SK-N-SH (cell line): Measurements from ENCODE around the gene ADAM29. TPM values are rescaled to one million over a fixed set of nuclear protein-coding genes. Genes with fewer than 3 reads are reported as not detected.

Experiments
- CTCF ChIA-PET: fragments of 300-600, 350-600 bp; formaldehyde crosslinking; extraction: SDS; loops from one replicate; lab custom pipeline; 2021; lab: Yijun Ruan, JAX
- POLR2A ChIA-PET: fragments of 350-600 bp; sonication (Branson Sonifier 250); formaldehyde crosslinking; extraction: SDS; loops from one replicate; lab custom pipeline; 2020; ENCODE audit warnings: antibody characterized with exemption, inconsistent platforms; lab: Yijun Ruan, JAX
- DNase-seq: peaks from one replicate; pipeline ENCODE4 v3.0.0; 2012
- H2AFZ ChIP-seq: fragments of 200-600 bp; sonication (generic); 2 replicates; pipeline ENCODE4 v1.8.1; 2016; ENCODE audit warnings: antibody characterized with exemption, mild to moderate bottlenecking, low read depth
- H3F3A ChIP-seq: fragments of 200-600 bp; sonication (generic); replicated peaks from 2 replicates; pipeline ENCODE3; 2016; ENCODE audit warnings: antibody characterized with exemption, mild to moderate bottlenecking; ENCODE audit not compliant: insufficient read depth
- H3K27ac ChIP-seq, 2 experiments: fragments of 200-500 bp in 1 of 2; fragments of 200-600 bp in 1 of 2; sonication (Bioruptor generic) in 1 of 2; sonication (generic), shearing (Covaris generic) in 1 of 2; 2 replicates each; pipeline versions ENCODE4 v1.5.1 to v1.6.1; 2014 to 2016; ENCODE audit warnings: low read depth in 2 of 2, inconsistent platforms in 1 of 2, low read length in 1 of 2, mild to moderate bottlenecking in 1 of 2, mixed read lengths in 1 of 2
- H3K27me3 ChIP-seq: fragments of 200-600 bp; sonication (generic), shearing (Covaris generic); 2 replicates; pipeline ENCODE4 v1.6.1; 2016; ENCODE audit warnings: mixed run types; ENCODE audit not compliant: insufficient read depth
- H3K36me3 ChIP-seq, 2 experiments: fragments of 200-500 bp in 1 of 2; fragments of 200-600 bp in 1 of 2; sonication (Bioruptor generic) in 1 of 2; sonication (generic) in 1 of 2; replicated peaks in 1 of 2; 2 replicates each; pipeline versions ENCODE3 to v1.5.1; 2014 to 2016; ENCODE audit warnings: low read length in 1 of 2, mild to moderate bottlenecking in 1 of 2; ENCODE audit not compliant: insufficient read depth in 2 of 2, control insufficient read depth in 1 of 2
- H3K4me1 ChIP-seq, 2 experiments: fragments of 200-500 bp in 1 of 2; fragments of 200-600 bp in 1 of 2; sonication (Bioruptor generic) in 1 of 2; sonication (generic), shearing (Covaris generic) in 1 of 2; 2 replicates each; pipeline versions ENCODE4 v1.5.1 to v1.6.1; 2014 to 2016; ENCODE audit warnings: low read depth in 1 of 2, low read length in 1 of 2, mixed run types in 1 of 2; ENCODE audit not compliant: insufficient read depth in 2 of 2, control insufficient read depth in 1 of 2
- H3K4me2 ChIP-seq: fragments of 200-600 bp; sonication (generic), shearing (Covaris generic); 2 replicates; pipeline ENCODE4 v1.6.1; 2017; ENCODE audit warnings: mixed run types
- H3K4me3 ChIP-seq, 2 experiments: fragments of 200-500 bp in 1 of 2; fragments of 200-600 bp in 1 of 2; sonication (Bioruptor generic) in 1 of 2; sonication (generic), shearing (Covaris generic) in 1 of 2; 2 replicates each; pipeline versions ENCODE4 v1.5.1 to v1.8.1; 2014 to 2016; ENCODE audit warnings: low read depth in 2 of 2, inconsistent platforms in 1 of 2, low read length in 1 of 2, mild to moderate bottlenecking in 1 of 2, mixed read lengths in 1 of 2, moderate library complexity in 1 of 2
- H3K79me2 ChIP-seq: fragments of 200-600 bp; sonication (generic); 2 replicates; pipeline ENCODE4 v1.8.1; 2017; ENCODE audit warnings: mild to moderate bottlenecking; ENCODE audit not compliant: insufficient read depth
- H3K9ac ChIP-seq: fragments of 200-600 bp; sonication (generic); 2 replicates; pipeline ENCODE4 v1.6.1; 2017; ENCODE audit warnings: mixed run types
- H3K9me2 ChIP-seq: fragments of 200-600 bp; sonication (generic); 2 replicates; pipeline ENCODE4 v1.6.1; 2017; ENCODE audit warnings: mixed run types
- H3K9me3 ChIP-seq: fragments of 200-600 bp; sonication (generic); 2 replicates; pipeline ENCODE4 v1.6.1; 2017; ENCODE audit warnings: mixed run types, mild to moderate bottlenecking, moderate library complexity
- H4K20me1 ChIP-seq: fragments of 200-600 bp; sonication (generic); 2 replicates; pipeline ENCODE4 v1.6.1; 2017; ENCODE audit warnings: mild to moderate bottlenecking, mixed run types; ENCODE audit not compliant: insufficient read depth
- ELF1 ChIP-seq: IDR thresholded peaks from 2 replicates; pipeline ENCODE4 v1.4.0; 2012
- GABPA ChIP-seq: IDR thresholded peaks from 2 replicates; pipeline ENCODE4 v1.4.0; 2012; ENCODE audit warnings: low read depth, mild to moderate bottlenecking
- JUND ChIP-seq: IDR thresholded peaks from 2 replicates; pipeline ENCODE4 v1.4.0; 2012
- MXI1 ChIP-seq: IDR thresholded peaks from 2 replicates; pipeline ENCODE4 v1.6.1; 2012; ENCODE audit warnings: mild to moderate bottlenecking, low read depth, low read length, improper control_type of control experiment
- NFIC ChIP-seq: IDR thresholded peaks from 2 replicates; pipeline ENCODE4 v1.4.0; 2012; ENCODE audit warnings: borderline replicate concordance
- WGBS: methylation state at CpG from one replicate; pipeline ENCODE4 v1.1.6; 2017; ENCODE audit warnings: low lambda C conversion rate; 5-methylcytosine and 5-hydroxymethylcytosine counted together
- polyA plus RNA-seq, 3 experiments: library from polyadenylated mRNA; depleted of rRNA; stranded (reverse); fragments of >200 nt; gene quantifications; 2 replicates each; pipeline ENCODE4 v1.2.3, GENCODE V29; 2012
- TF ChIP-seq, protein P1 (sequence below): IDR thresholded peaks from 2 replicates; pipeline ENCODE4 v1.6.1; 2012; ENCODE audit warnings: mild to moderate bottlenecking, low read depth, low read length, moderate library complexity
- TF ChIP-seq, protein P2 (sequence below): fragments of 200-600 bp; sonication (generic); IDR thresholded peaks from 2 replicates; pipeline ENCODE4 v1.6.1; 2017; ENCODE audit warnings: antibody characterized with exemption, mild to moderate bottlenecking, moderate library complexity

The ADAM29 gene
- polyA plus RNA-seq, 1 of the 3 experiments (the other 2 are of a cell fraction), result not detected

DNA sequence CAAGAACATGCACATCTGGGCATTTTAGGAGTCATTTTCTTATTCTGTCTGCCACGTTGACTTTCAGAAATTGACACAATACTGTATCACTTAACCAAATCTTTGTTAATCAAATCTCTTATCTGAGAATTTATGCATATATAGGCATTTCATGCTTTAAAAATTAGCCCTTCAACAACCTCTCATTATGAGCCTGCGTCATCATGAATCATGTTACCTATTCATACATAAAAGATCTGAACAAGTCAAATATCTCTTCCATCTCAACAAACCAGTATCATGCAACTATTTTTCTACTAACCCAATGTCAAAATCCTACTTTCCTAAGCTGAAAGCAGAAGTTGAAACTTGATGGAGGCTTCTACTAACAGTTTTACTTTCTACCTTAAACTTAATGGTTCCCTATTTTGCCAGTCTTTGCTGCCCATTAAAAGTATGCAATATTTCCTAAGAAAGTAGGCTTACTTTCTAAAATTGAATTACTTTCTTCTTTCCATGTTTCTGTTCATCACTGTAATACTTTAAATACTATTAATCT, 1.8 kb downstream of the ADAM29 start:
- H3K9me3 ChIP-seq, result no peaks in the 10 kb centered on the region
- no peaks in the 10 kb centered on the region for H3K36me3 ChIP-seq
- no peak for DNase-seq
- H3K79me2 ChIP-seq, result no peaks in the 10 kb centered on the region
- no peak overlapping the region for H3K9ac ChIP-seq
- no peak overlapping the region for H3K4me2 ChIP-seq
- no peaks in the 10 kb centered on the region for H4K20me1 ChIP-seq
- H3K4me1 ChIP-seq, result no peaks in the 10 kb centered on the region
- no peak for TF ChIP-seq JUND
- TF ChIP-seq ELF1, result no peak
- TF ChIP-seq, protein P1, sequence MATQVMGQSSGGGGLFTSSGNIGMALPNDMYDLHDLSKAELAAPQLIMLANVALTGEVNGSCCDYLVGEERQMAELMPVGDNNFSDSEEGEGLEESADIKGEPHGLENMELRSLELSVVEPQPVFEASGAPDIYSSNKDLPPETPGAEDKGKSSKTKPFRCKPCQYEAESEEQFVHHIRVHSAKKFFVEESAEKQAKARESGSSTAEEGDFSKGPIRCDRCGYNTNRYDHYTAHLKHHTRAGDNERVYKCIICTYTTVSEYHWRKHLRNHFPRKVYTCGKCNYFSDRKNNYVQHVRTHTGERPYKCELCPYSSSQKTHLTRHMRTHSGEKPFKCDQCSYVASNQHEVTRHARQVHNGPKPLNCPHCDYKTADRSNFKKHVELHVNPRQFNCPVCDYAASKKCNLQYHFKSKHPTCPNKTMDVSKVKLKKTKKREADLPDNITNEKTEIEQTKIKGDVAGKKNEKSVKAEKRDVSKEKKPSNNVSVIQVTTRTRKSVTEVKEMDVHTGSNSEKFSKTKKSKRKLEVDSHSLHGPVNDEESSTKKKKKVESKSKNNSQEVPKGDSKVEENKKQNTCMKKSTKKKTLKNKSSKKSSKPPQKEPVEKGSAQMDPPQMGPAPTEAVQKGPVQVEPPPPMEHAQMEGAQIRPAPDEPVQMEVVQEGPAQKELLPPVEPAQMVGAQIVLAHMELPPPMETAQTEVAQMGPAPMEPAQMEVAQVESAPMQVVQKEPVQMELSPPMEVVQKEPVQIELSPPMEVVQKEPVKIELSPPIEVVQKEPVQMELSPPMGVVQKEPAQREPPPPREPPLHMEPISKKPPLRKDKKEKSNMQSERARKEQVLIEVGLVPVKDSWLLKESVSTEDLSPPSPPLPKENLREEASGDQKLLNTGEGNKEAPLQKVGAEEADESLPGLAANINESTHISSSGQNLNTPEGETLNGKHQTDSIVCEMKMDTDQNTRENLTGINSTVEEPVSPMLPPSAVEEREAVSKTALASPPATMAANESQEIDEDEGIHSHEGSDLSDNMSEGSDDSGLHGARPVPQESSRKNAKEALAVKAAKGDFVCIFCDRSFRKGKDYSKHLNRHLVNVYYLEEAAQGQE, result no peak
- TF ChIP-seq GABPA, result no peak
- no peak overlapping the region for H3K4me3 ChIP-seq
- WGBS, result 10% methylated on average over 2 of the region's 2 CpGs
- no peaks in the 10 kb centered on the region for H3F3A ChIP-seq
- no peaks in the 10 kb centered on the region for H3K9me2 ChIP-seq
- ChIA-PET POLR2A (no interaction called here), CTCF (no interaction called here)
- H3K27ac ChIP-seq, result no peak overlapping the region
- H2AFZ ChIP-seq, result no peak overlapping the region
- H3K27me3 ChIP-seq, result no peaks in the 10 kb centered on the region

DNA sequence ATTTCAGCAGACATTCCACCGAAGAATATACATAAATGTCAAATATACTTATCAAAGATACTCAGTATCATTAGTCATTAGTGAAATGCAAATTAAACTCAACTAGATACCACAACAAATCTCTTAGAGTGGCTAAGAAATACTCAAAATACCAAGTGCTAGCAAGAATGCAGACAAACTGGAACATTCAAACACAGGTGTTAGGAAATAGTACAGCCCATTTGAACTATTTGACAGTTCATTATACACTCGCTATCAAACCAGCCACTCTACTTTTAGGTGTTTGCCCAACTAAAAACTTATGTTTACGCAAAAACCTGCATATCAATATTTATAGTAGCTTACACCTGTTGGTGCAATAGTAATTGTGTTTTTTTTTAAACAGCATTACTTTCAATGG, 8.8 kb downstream of the ADAM29 start:
- Histone ChIP-seq H3K27ac (no peak overlapping the region), H3K9me3 (no peaks in the 10 kb centered on the region), H3K4me2 (no peak overlapping the region), H3K4me1 (no peaks in the 10 kb centered on the region), H2AFZ (no peak overlapping the region), H3K9me2 (no peaks in the 10 kb centered on the region), H3F3A (no peaks in the 10 kb centered on the region), H3K4me3 (no peak overlapping the region), H3K9ac (no peak overlapping the region), H4K20me1 (no peaks in the 10 kb centered on the region), H3K36me3 (no peaks in the 10 kb centered on the region), H3K79me2 (no peaks in the 10 kb centered on the region), H3K27me3 (no peaks in the 10 kb centered on the region)
- TF ChIP-seq ELF1 (no peak), MXI1 (no peak), NFIC (no peak)
- TF ChIP-seq, protein P2, sequence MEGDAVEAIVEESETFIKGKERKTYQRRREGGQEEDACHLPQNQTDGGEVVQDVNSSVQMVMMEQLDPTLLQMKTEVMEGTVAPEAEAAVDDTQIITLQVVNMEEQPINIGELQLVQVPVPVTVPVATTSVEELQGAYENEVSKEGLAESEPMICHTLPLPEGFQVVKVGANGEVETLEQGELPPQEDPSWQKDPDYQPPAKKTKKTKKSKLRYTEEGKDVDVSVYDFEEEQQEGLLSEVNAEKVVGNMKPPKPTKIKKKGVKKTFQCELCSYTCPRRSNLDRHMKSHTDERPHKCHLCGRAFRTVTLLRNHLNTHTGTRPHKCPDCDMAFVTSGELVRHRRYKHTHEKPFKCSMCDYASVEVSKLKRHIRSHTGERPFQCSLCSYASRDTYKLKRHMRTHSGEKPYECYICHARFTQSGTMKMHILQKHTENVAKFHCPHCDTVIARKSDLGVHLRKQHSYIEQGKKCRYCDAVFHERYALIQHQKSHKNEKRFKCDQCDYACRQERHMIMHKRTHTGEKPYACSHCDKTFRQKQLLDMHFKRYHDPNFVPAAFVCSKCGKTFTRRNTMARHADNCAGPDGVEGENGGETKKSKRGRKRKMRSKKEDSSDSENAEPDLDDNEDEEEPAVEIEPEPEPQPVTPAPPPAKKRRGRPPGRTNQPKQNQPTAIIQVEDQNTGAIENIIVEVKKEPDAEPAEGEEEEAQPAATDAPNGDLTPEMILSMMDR, result no peak
- 33% methylated on average over 3 of the region's 3 CpGs for WGBS
- CTCF ChIA-PET, result no interaction called here
- no peak for DNase-seq
- POLR2A ChIA-PET, result no interaction called here
